ENCODE results near the gene GRIK3.

Gene GRIK3

DNA sequence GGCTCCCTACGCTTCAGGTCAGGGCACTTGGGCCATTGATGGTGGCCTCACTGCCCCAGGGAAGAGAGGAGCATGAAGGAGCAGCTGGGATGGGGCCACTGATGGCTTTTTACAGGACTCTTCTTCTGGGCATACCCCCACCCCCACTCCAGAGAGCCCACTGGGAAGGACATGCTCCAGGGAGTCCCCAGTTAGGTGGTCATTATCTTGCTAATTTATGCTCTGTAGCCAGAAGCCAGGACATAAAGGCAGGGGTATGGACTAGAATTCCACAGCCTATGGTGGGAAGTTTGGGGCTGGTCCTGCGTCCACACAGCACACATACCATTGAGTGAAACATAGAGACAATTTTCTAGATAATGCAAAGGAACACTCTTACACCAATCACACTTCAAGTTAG lies 8.8 kb upstream of the GRIK3 start:
- DNase-seq (ENCODE audit: low read depth), result no peak

GRCh38 chr1:37042506-37042905 lies 8.2 kb upstream of the GRIK3 start:
- DNase-seq (ENCODE audit: low read depth), result no peak

- DNase-seq (ENCODE audit: low read depth), result no peak
Observed at GRCh38 chr1:37041483-37041882, 7.2 kb upstream of the GRIK3 start.

- DNase-seq (ENCODE audit: low read depth), result no peak
Observed at GRCh38 chr1:37040773-37041172, 6.5 kb upstream of the GRIK3 start.

DNA sequence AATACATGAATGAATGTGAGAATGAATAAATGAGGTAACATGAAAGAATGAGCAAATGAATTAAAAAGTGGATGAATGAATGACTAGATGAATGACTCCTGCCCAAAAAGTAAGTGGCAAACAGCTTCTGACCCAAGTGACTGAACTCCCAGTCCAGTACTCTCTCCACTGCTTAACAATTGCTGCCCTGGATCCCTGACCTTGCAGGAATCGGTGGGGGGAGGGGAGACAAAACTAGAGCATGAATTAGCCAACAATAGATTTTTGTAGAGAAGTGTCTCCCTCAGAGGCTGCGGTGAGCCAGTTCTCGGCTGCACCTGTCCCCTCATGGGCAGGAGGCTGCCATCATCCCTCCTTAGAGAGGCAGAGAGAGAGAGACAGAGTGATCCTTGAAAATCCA lies 5.9 kb upstream of the GRIK3 start:
- DNase-seq (ENCODE audit: low read depth), result no peak

- DNase-seq (ENCODE audit: low read depth), result no peak
Observed at GRCh38 chr1:37038227-37039093, 4.1 kb upstream of the GRIK3 start.

GRCh38 chr1:37037690-37038089 lies 3.4 kb upstream of the GRIK3 start:
- no peak for DNase-seq (ENCODE audit: low read depth)

- no peak for DNase-seq (ENCODE audit: low read depth)
Observed at GRCh38 chr1:37036667-37037053, 2.3 kb upstream of the GRIK3 start.

GRCh38 chr1:37035796-37036666 lies 1.7 kb upstream of the GRIK3 start:
- DNase-seq (ENCODE audit: low read depth), result no peak

GRCh38 chr1:37035014-37035691 lies 838 bp upstream of the GRIK3 start:
- DNase-seq (ENCODE audit: low read depth), result no peak

GRCh38 chr1:37033355-37034101 lies 787 bp downstream of the GRIK3 start:
- no peak for DNase-seq (ENCODE audit: low read depth)

DNA sequence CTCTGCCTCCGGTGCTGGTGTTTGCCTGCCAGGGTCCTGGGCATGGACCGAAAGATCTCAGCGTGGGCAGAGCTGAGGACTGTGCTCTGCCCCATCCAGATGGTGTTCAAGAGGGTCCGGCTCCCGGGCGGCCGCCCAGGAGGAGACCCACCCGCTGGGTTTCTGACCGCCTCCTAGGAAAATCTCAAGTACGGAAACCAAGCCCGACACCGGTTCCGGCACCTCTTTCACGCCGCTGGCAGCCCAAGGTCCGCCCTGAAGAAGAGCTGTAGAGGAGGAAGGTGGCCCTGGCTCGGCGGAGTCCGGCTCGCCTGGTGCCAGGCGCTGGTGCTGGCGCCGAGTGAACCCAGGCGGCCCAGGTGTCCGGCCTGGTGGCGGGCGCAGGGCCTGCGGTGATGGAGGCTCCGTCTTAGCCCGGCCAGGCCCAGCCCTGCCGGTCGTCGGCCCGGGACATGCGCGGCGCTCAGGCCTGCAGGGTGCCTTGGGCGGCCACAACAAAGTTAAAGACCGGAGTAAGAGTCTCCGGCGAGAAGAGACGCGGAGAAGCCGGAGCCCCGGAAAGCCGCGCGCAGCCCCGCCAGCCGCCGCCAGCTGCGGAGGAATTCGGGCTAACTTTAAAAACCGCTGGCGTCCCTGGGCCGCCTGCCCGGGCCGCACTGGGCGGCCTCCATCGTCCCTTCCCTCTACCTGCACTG lies 1.5 kb downstream of the GRIK3 start:
- no peak for DNase-seq (ENCODE audit: low read depth)

DNA sequence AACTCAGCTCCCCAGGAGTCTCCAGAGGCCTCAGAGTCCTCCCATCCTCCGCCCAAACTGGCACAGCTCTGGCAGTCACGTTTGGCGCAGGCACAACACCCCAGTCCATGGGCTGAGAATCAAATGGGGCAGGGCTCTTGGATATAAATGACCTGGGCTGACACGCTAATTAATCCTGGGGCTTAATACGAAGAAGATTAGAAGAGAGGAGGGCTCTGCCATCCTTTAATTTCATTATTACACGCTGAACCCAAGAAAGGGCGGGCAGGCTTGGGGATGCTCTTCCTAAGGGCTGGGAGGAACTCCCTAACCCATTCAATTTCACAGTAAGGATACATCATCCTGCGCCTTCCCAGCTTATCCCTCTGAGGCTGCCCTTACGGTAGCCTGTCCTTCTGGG lies 2.4 kb downstream of the GRIK3 start:
- no peak for DNase-seq (ENCODE audit: low read depth)

DNA sequence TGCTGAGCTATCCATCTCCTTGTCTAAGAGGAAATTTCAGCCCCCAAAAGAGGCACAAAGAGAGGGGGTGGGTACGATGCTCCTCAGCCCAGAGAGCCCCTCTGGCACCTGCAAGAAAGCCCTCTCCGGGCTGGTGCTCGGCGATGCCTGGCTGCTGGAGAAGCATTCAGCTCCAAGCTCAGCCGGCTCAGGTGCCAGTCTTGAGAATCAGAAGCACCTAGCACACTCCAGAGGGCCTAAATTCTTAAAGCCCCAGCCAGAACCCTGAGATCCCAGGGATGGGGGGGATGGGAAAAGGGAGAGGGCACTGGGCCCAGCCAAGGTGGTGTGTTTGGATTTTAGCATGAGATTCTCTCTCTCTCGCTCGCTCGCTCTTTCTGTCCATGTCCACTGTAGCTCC lies 2.9 kb downstream of the GRIK3 start:
- DNase-seq (ENCODE audit: low read depth), result no peak

DNA sequence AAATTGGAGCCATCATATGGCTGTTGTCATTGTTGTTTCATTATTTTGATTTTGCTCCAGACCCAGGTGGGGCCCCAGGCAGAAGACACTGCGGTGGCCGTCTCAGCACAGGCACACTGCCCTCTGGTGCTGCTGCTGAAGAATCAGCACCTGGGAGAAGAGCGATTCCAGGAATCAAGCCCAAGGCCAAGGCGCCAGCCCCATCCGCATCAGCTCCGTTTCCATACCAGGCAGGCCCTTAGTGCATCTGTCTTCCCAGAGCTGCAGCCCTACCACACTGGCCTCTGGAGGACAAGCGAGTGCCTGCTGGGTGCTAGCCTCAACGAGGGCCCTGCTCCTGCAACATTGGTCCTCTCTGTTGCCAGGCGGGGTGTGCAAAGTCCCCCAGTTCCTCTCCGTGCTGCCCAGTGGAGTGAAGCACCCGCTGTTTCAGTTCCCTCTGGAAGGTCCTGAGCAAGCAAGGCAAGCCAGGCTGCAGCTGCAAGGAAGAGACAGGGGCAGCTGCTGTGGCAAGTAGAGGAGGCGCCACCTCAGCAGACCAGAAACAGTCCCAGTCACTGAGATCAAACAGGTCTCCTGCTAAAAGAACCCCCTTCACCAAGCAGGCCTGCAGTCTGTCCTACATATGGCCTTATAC lies 5.2 kb downstream of the GRIK3 start:
- no peak for DNase-seq (ENCODE audit: low read depth)

- no peak for DNase-seq (ENCODE audit: low read depth)
Observed at GRCh38 chr1:37021502-37021901, 12.8 kb downstream of the GRIK3 start.

GRCh38 chr1:37020653-37021277 lies 13.6 kb downstream of the GRIK3 start:
- DNase-seq (ENCODE audit: low read depth), result no peak

- DNase-seq (ENCODE audit: low read depth), result no peak
Observed at GRCh38 chr1:37018510-37018909, 15.8 kb downstream of the GRIK3 start.

- no peak for DNase-seq (ENCODE audit: low read depth)
Observed at GRCh38 chr1:37017720-37018119, 16.6 kb downstream of the GRIK3 start.

DNA sequence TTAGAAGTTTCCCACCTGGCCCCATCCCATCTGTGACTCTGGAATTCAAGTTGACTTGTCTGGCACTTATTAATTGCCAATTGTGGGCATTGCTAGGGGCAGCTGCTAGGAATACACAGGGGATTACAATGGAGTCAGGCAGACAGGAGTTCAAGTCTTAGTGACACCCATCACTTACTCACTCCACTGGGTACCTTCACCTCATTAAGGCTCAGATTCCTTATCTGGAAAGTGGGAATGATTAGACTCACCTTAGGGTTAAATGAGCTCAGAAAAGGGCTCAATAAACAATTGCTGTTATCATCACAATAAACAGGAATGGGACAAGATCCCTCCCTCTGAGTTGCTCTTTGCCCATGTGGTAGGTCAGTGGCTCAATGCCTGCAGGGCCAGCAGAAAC lies 18.2 kb downstream of the GRIK3 start:
- DNase-seq (ENCODE audit: low read depth), result no peak
